ENCODE results near the gene NOSIP.

DNA sequence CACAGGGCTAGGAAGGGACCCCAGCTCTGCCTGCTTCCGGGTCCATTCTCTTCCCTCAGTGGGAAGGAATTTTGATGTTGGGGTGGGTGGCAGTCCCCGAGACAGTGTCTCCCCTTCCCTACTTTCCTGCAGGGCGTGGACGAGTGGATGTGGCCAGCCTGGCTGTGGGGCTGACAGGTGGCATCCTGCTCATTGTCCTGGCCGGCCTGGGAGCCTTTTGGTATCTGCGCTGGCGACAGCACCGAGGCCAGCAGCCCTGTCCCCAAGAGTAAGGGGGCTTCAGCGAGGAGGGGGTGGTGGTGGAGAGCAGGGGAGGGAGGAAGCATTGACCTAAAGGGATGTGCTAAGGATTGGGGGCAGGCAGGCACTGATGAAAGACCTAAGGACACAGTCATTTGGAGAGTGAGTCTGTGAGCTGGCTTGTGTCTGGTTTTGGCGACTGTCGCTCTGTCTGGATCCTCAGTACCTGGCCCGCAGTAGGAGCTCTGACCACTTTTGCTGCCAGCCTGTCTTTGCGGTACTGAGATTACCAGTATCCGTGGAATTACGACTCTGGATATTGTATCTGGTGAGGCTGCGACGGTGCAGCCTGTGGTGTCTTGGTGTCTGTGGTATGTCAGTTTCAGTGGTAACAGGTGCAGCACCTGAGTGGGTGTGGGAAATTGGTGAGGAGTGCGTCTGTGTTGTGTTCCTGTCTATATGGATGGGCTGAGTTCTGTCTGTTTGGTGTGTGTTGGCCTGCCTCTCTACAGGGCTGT lies 8.2 kb upstream of the NOSIP start:
- TF ChIP-seq EZH2 (IDR thresholded peaks at IDR 0.05): no peak
- TF ChIP-seq POLR2AphosphoS5 (IDR thresholded peaks at IDR 0.05; ENCODE audit: borderline replicate concordance, low read depth, low read length): no peak

Measured in SK-N-MC (cell line).